Mesenteric fat pad (tissue), 1 donor: ENCODE measurements around the gene ESRP2. TPM values are rescaled to one million over a fixed set of nuclear protein-coding genes. Genes with fewer than 3 reads are reported as not detected.

ENCODE experiments used
- microRNA-seq: library from miRNA; unstranded; fragments of <30 nt; microRNA quantifications from one replicate; pipeline ENCODE4 v1.2.0, GENCODE V29; 2020; ENCODE audit warnings: borderline number of aligned reads
- total RNA-seq: library from RNA; stranded (reverse); fragmentation: NEBNext Ultra II Directional; extraction: Animal tissue kit (Norgen Biotek cat#: 25700); gene quantifications from one replicate; pipeline ENCODE4 v1.2.1, GENCODE V29; 2021
- donor health status: DM: yes; HTN: yes; CAD: no.

Gene ESRP2
- total RNA-seq, 1 donor from 2014 or later, result 0.71 TPM

Small RNA genes within 50 kb of the gene (microRNA-seq; reads per million reads assigned to microRNA genes)
- gene MIR6773, result not detected

Other genes with a start within 250 kb of the ESRP2 start
- 1.5 TPM for gene DPEP2, start 236.6 kb downstream of the ESRP2 start, total RNA-seq
- not detected for gene DPEP2NB, start 220.2 kb downstream of the ESRP2 start, total RNA-seq
- gene DDX28, start 212.9 kb downstream of the ESRP2 start, total RNA-seq, result 7.8 TPM
- 17.4 TPM for gene DUS2, start 212.8 kb downstream of the ESRP2 start, total RNA-seq
- gene NFATC3, start 150.8 kb downstream of the ESRP2 start, total RNA-seq, result 38.2 TPM
- 40.2 TPM for gene PLA2G15, start 9.2 kb upstream of the ESRP2 start, total RNA-seq
- gene SLC7A6, start 28.4 kb upstream of the ESRP2 start, total RNA-seq, result 264 TPM
- 12.3 TPM for gene SLC7A6OS, start 74.8 kb upstream of the ESRP2 start, total RNA-seq
- 35.7 TPM for gene PRMT7, start 74.9 kb upstream of the ESRP2 start, total RNA-seq
- gene SMPD3, start 212.4 kb upstream of the ESRP2 start, total RNA-seq, result 0.58 TPM